Fibroblast of villous mesenchyme (primary cell): ENCODE measurements around the gene CCRL2. TPM values are rescaled to one million over a fixed set of nuclear protein-coding genes. Genes with fewer than 3 reads are reported as not detected.

ENCODE experiments used
- DNase-seq: peaks from one replicate; pipeline ENCODE4 v3.0.0-alpha.2; 2010; ENCODE audit warnings: low read depth
- H3K4me3 ChIP-seq: 2 replicates; pipeline ENCODE4 v1.5.1; 2011; ENCODE audit warnings: low read depth, mild to moderate bottlenecking, low read length
- CTCF ChIP-seq: IDR thresholded peaks from 2 replicates; pipeline ENCODE4 v1.5.1; 2012; ENCODE audit warnings: low read depth, mild to moderate bottlenecking, low read length; ENCODE audit not compliant: insufficient read depth
- total RNA-seq: library from RNA; depleted of rRNA; stranded (reverse); fragments of >200 nt; gene quantifications from 2 replicates; pipeline ENCODE4 v1.2.3, GENCODE V29; 2012

CCRL2 gene
- total RNA-seq, 1 donor = 2.2 TPM

DNA sequence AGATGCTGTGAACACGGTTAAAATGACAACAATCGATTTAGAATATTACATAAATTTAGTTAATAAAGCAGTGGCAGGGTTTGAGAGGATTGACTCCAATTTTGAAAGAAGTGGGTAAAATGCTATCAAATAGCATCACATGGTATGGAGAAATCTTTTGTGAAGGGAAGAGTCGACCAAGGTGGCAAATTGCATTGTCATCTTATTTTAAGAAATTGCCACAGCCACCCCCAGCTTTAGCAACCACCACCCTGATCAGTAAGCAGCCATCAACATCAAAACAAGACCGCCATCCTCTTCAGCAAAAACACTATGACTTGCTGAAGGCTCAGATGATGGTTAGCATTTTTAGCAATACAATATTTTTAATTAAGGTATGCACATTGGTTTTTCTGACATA lies 42.0 kb upstream of the CCRL2 start:
- TF ChIP-seq CTCF = no peak
- DNase-seq = no peak
- no peak overlapping the region for H3K4me3 ChIP-seq

DNA sequence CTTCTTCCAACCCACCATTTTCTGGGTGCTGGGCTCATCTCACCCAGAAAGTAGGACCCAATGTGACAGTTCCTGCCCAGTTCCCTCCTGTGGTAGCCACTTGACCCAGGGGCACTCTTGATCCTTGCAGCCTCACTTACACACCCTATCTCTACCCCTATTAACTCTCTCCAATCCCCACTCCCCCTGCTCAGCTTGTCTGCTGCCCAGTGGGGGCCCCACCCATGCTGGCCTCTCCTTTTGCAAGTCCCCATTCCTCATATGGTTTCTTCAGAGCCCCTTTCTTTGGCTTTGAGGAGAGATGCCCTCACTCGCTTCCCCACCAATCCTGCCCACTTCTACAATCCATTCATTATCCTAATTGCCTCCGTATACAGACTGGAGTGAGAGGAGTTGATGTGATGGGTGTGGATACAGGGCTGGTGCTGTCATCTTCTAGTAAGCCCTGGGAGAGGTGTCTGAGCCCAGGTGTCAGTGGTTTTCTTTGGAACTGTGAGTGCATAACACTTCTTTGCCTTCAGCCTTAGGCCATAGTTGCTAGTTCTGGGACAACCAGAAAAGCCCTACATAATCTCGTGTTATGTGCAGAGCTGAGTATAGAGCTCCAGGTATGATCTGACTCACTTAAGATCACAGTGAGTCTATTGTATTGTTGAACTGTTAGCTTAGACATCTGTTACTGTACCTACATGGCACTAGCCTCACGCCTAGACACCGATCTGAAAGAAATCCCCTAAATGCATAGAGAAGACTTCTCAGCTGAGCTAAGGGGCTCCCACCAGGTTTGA lies 41.1 kb upstream of the CCRL2 start:
- H3K4me3 ChIP-seq = no peak overlapping the region
- no peak for TF ChIP-seq CTCF
- no peak for DNase-seq

- DNase-seq = no peak
- H3K4me3 ChIP-seq = no peak overlapping the region
Measured at GRCh38 chr3:46367811-46368210, 39.2 kb upstream of the CCRL2 start.

GRCh38 chr3:46368569-46368968 lies 38.5 kb upstream of the CCRL2 start:
- TF ChIP-seq CTCF = peak; percentile 7
- H3K4me3 ChIP-seq = no peak overlapping the region
- peak; percentile 14 for DNase-seq

More at GRCh38 chr3:46367811-46368210, 39.2 kb upstream of the CCRL2 start:
- no peak for TF ChIP-seq CTCF

GRCh38 chr3:46369151-46369550 lies 37.9 kb upstream of the CCRL2 start:
- TF ChIP-seq CTCF = no peak
- DNase-seq = no peak
- H3K4me3 ChIP-seq = no peak overlapping the region

- no peak overlapping the region for H3K4me3 ChIP-seq
- TF ChIP-seq CTCF = no peak
- no peak for DNase-seq
Measured at GRCh38 chr3:46369675-46370132, 37.4 kb upstream of the CCRL2 start.

DNA sequence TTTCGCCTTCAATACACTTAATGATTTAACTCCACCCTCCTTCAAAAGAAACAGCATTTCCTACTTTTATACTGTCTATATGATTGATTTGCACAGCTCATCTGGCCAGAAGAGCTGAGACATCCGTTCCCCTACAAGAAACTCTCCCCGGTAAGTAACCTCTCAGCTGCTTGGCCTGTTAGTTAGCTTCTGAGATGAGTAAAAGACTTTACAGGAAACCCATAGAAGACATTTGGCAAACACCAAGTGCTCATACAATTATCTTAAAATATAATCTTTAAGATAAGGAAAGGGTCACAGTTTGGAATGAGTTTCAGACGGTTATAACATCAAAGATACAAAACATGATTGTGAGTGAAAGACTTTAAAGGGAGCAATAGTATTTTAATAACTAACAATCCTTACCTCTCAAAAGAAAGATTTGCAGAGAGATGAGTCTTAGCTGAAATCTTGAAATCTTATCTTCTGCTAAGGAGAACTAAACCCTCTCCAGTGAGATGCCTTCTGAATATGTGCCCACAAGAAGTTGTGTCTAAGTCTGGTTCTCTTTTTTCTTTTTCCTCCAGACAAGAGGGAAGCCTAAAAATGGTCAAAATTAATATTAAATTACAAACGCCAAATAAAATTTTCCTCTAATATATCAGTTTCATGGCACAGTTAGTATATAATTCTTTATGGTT lies 36.1 kb upstream of the CCRL2 start, which contains the start of gene CCR5:
CCR5 (plus strand) TSS at position 108 of the 680 bp plus-strand sequence. CDS start 1,957 bp downstream, outside the sequence.
- DNase-seq = no peak
- TF ChIP-seq CTCF = no peak
- no peak within 1 kb of the TSS for H3K4me3 ChIP-seq
